Keratinocyte (primary cell): ENCODE results near the gene MUC4.

Experiments
- CTCF ChIP-seq, 3 experiments: IDR thresholded peaks in 1 of 3; conservative IDR thresholded peaks in 1 of 3; optimal IDR thresholded peaks in 1 of 3; 2 replicates in 2 of 3; 3 replicates in 1 of 3; pipeline versions ENCODE3 to v1.5.1; 2011; ENCODE audit warnings: low read length in 3 of 3, mild to moderate bottlenecking in 3 of 3, moderate library complexity in 2 of 3, control low read depth in 1 of 3, inconsistent platforms in 1 of 3; ENCODE audit not compliant: insufficient read depth in 2 of 3; ENCODE audit errors: extremely low read depth in 1 of 3
- EZH2 ChIP-seq: IDR thresholded peaks from one replicate; pipeline ENCODE4 v1.6.1; 2012; ENCODE audit warnings: inconsistent platforms, mild to moderate bottlenecking, low read length, moderate library complexity

- TF ChIP-seq CTCF (optimal IDR thresholded peaks at IDR 0.05 in 1 of 3, IDR thresholded peaks at IDR 0.05 in 1 of 3, conservative IDR thresholded peaks at IDR 0.05 in 1 of 3; ENCODE audit: extremely low read depth in 1 of 3, insufficient read depth in 2 of 3, low read length in 3 of 3) = no peak
- TF ChIP-seq EZH2 = no peak
Measured at GRCh38 chr3:195801251-195802183, 10.2 kb downstream of the MUC4 start.
